NCI-H460 (cell line): ENCODE data around the gene PLCB4. TPM values are rescaled to one million over a fixed set of nuclear protein-coding genes. Genes with fewer than 3 reads are reported as not detected.

Experiments
- DNase-seq: peaks from one replicate; pipeline ENCODE4 v3.0.0-alpha.2; 2016; ENCODE audit warnings: low read depth; ENCODE audit errors: extremely low read depth
- total RNA-seq: library from RNA; depleted of rRNA; stranded (reverse); fragments of >200 nt; shearing (Covaris generic); gene quantifications from 2 replicates; pipeline ENCODE4 v1.2.3, GENCODE V29; 2014

PLCB4 gene
- total RNA-seq, 1 experiment from 2014 or later = 14.8 TPM

GRCh38 chr20:9054176-9054575 is 14.7 kb upstream of the PLCB4 start:
- DNase-seq = no peak

GRCh38 chr20:9059931-9060330 is 9.0 kb upstream of the PLCB4 start:
- DNase-seq = no peak

GRCh38 chr20:9061434-9061833 is 7.5 kb upstream of the PLCB4 start:
- DNase-seq = no peak

GRCh38 chr20:9062066-9062465 is 6.8 kb upstream of the PLCB4 start:
- no peak for DNase-seq

- DNase-seq = no peak
Measured at GRCh38 chr20:9066191-9066590, 2.7 kb upstream of the PLCB4 start.

- peak; percentile 52 for DNase-seq
Measured at GRCh38 chr20:9068233-9068801, 570 bp upstream of the PLCB4 start.

- no peak for DNase-seq
Measured at GRCh38 chr20:9070304-9070703, 1.4 kb downstream of the PLCB4 start.

GRCh38 chr20:9071976-9072726 is 3.3 kb downstream of the PLCB4 start:
- no peak for DNase-seq

- no peak for DNase-seq
Measured at GRCh38 chr20:9072861-9073500, 4.1 kb downstream of the PLCB4 start.

- no peak for DNase-seq
Measured at GRCh38 chr20:9075264-9076095, 6.6 kb downstream of the PLCB4 start.

- DNase-seq = no peak
Measured at GRCh38 chr20:9076440-9076839, 7.6 kb downstream of the PLCB4 start.

- DNase-seq = no peak
Measured at GRCh38 chr20:9078826-9079731, 10.2 kb downstream of the PLCB4 start.

- DNase-seq = no peak
Measured at GRCh38 chr20:9081423-9081966, 12.6 kb downstream of the PLCB4 start.

GRCh38 chr20:9082741-9083140 is 13.9 kb downstream of the PLCB4 start:
- DNase-seq = no peak

- no peak for DNase-seq
Measured at GRCh38 chr20:9087531-9088217, 18.8 kb downstream of the PLCB4 start.

GRCh38 chr20:9088556-9088955 is 19.7 kb downstream of the PLCB4 start:
- no peak for DNase-seq

GRCh38 chr20:9092113-9092512 is 23.2 kb downstream of the PLCB4 start:
- no peak for DNase-seq

- DNase-seq = no peak
Measured at GRCh38 chr20:9092655-9093054, 23.8 kb downstream of the PLCB4 start.
